Common myeloid progenitor, CD34-positive (primary cell): ENCODE results near the gene SEMA4D.

ENCODE experiments used
- CTCF ChIA-PET: fragments of 350-600 bp; sonication (Branson Sonifier 250); formaldehyde crosslinking; loops from one replicate; lab custom pipeline; 2021; ENCODE audit warnings: antibody characterized with exemption; lab: Charles Lee
- POLR2A ChIA-PET: fragments of 350-600 bp; sonication (Branson Sonifier 250); formaldehyde crosslinking; loops from one replicate; lab custom pipeline; 2021; ENCODE audit warnings: antibody characterized with exemption; lab: Charles Lee
- DNase-seq, 3 donors: peaks; one replicate each; pipeline versions ENCODE4 v3.0.0 to v3.0.0-alpha.2; 2013
- H3K27ac ChIP-seq, 2 experiments: 1 replicate in 1 of 2; 2 replicates in 1 of 2; pipeline ENCODE4 v1.7.0; 2013; ENCODE audit warnings: inconsistent platforms in 2 of 2, low read length in 2 of 2, mild to moderate bottlenecking in 2 of 2, low read depth in 1 of 2, moderate library complexity in 1 of 2; ENCODE audit not compliant: severe bottlenecking in 2 of 2, insufficient read depth in 1 of 2, poor library complexity in 1 of 2
- H3K27me3 ChIP-seq, 5 experiments: replicated peaks in 2 of 5; 1 replicate in 3 of 5; 2 replicates in 2 of 5; pipeline versions ENCODE4 v1.6.1 to v1.7.0; 2013; ENCODE audit warnings: low read length in 4 of 5, mild to moderate bottlenecking in 2 of 5, moderate library complexity in 2 of 5, inconsistent platforms in 1 of 5; ENCODE audit not compliant: insufficient read depth in 5 of 5, control insufficient read depth in 4 of 5
- H3K36me3 ChIP-seq, 4 experiments: 1 replicate in 2 of 4; 2 replicates in 2 of 4; pipeline versions ENCODE4 v1.6.1 to v1.7.0; 2013; ENCODE audit warnings: low read length in 3 of 4, control low read depth in 1 of 4, mild to moderate bottlenecking in 1 of 4; ENCODE audit not compliant: control insufficient read depth in 4 of 4, insufficient read depth in 4 of 4
- H3K4me1 ChIP-seq, 4 experiments: 1 replicate in 3 of 4; 2 replicates in 1 of 4; pipeline versions ENCODE4 v1.6.1 to v1.7.1; 2013; ENCODE audit warnings: low read length in 3 of 4, mild to moderate bottlenecking in 3 of 4, control low read depth in 1 of 4, inconsistent platforms in 1 of 4, moderate library complexity in 1 of 4; ENCODE audit not compliant: control insufficient read depth in 4 of 4, insufficient read depth in 4 of 4; ENCODE audit errors: control extremely low read depth in 1 of 4
- H3K4me3 ChIP-seq, 7 experiments: 1 replicate in 4 of 7; 2 replicates in 3 of 7; pipeline versions ENCODE4 v1.5.1 to v1.7.0; 2013; ENCODE audit warnings: mild to moderate bottlenecking in 7 of 7, low read length in 6 of 7, moderate library complexity in 6 of 7, inconsistent platforms in 2 of 7, low read depth in 2 of 7, control low read depth in 1 of 7; ENCODE audit not compliant: insufficient read depth in 4 of 7, control insufficient read depth in 1 of 7; ENCODE audit errors: extremely low read depth in 1 of 7
- H3K9me3 ChIP-seq, 5 experiments: 1 replicate in 4 of 5; 2 replicates in 1 of 5; pipeline versions ENCODE4 v1.6.1 to v1.7.1; 2013; ENCODE audit warnings: low read length in 4 of 5, mild to moderate bottlenecking in 2 of 5, inconsistent platforms in 1 of 5, low read depth in 1 of 5, moderate library complexity in 1 of 5; ENCODE audit not compliant: control insufficient read depth in 4 of 5, insufficient read depth in 2 of 5; ENCODE audit errors: control extremely low read depth in 1 of 5
- WGBS: methylation state at CpG from one replicate; pipeline ENCODE4 v1.1.5; 2013; ENCODE audit not compliant: insufficient coverage; 5-methylcytosine and 5-hydroxymethylcytosine counted together

Gene SEMA4D

DNA sequence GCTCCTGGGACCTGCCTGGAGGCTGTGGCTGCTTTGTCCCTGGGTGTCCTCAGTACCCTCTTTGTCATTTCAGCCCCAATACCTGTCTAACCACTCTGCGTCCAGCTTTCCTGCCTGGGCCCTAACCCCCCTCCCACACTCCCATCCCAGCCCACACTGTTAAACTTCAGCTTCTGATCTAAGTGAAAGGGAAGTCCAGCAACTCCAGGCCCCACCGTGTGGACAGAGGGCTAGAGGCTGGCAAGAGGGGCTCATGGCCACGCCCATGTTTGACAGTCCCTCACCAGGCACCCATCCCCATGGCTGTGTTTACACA is 56.3 kb downstream of the SEMA4D start:
- 100% methylated on average over 2 of the region's 3 CpGs for WGBS
- POLR2A ChIA-PET = no interaction called here
- no peak for DNase-seq
- Histone ChIP-seq H3K4me1 (peaks cover 0 to 76% (median 61%) of the 10 kb centered on the region in 4 experiments), H3K9me3 (no peaks in the 10 kb centered on the region), H3K27me3 (no peaks in the 10 kb centered on the region), H3K4me3 (peak overlapping the region in 1 of 7 experiments; percentile 28), H3K27ac (no peak overlapping the region), H3K36me3 (peaks cover 2 to 31% (median 11%) of the 10 kb centered on the region in 4 experiments)
- CTCF ChIA-PET = interaction anchor here (2.0 to 4.5 kb wide), 4 partner anchors 9 to 107 kb away, joined by 5 to 20 read pairs (median 12); no protein-coding TSS in a partner anchor

DNA sequence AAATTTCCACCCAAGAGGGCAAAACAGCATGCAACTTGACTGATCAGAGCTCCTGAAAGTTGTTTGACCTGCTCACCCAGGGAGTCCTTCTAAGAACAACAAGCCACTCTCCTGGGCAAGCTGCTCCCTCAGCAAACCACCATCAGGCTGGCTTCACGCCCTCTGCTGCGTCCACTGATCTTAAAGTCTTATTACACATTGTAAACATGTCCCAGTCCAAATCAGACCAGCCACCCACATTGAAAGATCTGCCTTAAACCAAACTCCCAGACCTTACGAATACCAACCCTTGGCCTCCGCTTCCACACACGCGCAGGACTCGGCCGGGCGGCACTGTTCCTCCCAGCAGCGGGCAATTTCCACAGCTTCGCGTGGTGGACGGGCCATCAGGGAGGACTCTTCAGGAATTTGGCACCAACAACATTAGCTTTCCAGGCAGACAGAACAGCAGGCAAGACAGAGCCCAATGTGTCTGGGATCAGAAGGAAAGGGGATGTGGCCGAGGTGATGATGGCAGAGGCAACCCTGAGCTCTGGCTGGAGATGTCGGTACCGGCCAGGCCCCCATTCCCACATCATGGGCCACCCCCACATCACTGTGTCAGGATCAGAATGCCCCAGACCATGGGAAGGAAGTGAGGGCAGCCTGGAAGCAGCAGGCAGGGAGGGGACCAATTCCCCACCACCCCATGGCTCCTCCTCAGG is 56.8 kb downstream of the SEMA4D start:
- Histone ChIP-seq H3K27ac (no peak overlapping the region), H3K4me3 (no peak overlapping the region), H3K4me1 (peaks cover 0 to 78% (median 64%) of the 10 kb centered on the region in 4 experiments), H3K27me3 (no peaks in the 10 kb centered on the region), H3K9me3 (no peaks in the 10 kb centered on the region), H3K36me3 (peaks cover 2 to 31% (median 11%) of the 10 kb centered on the region in 4 experiments)
- ChIA-PET POLR2A (no interaction called here), CTCF (interaction anchor here (1.0 to 4.5 kb wide), 5 partner anchors 10 to 107 kb away, joined by 4 to 20 read pairs (median 9); no protein-coding TSS in a partner anchor)
- DNase-seq = no peak
- WGBS = 93% methylated on average over 13 of the region's 16 CpGs

DNA sequence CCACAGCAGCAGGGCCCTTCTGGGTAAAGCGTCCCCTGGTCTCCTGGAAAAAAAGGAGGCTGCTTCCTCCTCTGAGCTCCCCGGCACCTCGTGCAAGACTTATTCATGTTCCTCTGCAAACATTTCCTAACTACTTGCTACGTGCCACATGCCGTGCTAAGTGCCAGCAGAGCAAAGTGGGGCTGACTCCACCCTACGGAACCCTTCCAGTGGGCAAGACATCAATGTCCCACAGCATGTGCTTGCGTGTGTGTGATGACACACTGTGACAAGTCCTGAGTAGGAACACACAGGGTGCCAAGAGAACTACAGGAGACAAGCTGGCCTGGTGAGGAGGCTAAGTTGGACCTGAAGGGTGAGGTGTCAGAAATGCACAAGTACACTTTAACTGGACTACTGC is 57.4 kb downstream of the SEMA4D start:
- Histone ChIP-seq H3K27me3 (no peaks in the 10 kb centered on the region), H3K4me1 (peaks cover 0 to 80% (median 64%) of the 10 kb centered on the region in 4 experiments), H3K9me3 (no peaks in the 10 kb centered on the region), H3K27ac (no peak overlapping the region), H3K4me3 (no peak overlapping the region), H3K36me3 (peaks cover 2 to 31% (median 11%) of the 10 kb centered on the region in 4 experiments)
- POLR2A ChIA-PET = no interaction called here
- DNase-seq = no peak
- WGBS = 51% methylated on average over 7 of the region's 7 CpGs
- CTCF ChIA-PET = interaction anchor here (1.0 to 4.5 kb wide), 5 partner anchors 10 to 108 kb away, joined by 4 to 20 read pairs (median 9); no protein-coding TSS in a partner anchor

DNA sequence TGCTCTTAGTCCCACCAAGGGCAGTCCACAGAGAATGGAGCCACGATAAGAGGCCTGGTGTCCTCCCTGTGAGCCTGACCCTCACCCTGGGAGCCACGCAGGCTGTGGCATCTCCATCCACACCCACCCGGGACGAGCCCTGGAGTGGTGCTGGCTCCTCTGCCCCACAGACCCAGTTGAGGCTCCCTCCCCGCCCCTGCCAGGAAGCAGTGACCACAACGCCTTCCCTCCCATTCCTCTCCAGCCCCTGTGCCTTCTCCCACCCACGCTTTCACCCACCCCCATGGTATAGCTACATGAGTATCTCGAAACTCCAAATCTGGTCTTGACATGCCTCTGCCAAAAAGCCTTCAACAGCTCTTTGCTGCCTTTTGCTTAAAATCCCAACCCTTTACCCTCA is 57.9 kb downstream of the SEMA4D start:
- Histone ChIP-seq H3K36me3 (peaks cover 2 to 26% (median 8%) of the 10 kb centered on the region in 4 experiments), H3K27ac (no peak overlapping the region), H3K4me3 (no peak overlapping the region), H3K9me3 (no peaks in the 10 kb centered on the region), H3K27me3 (no peaks in the 10 kb centered on the region), H3K4me1 (peaks cover 0 to 76% (median 60%) of the 10 kb centered on the region in 4 experiments)
- ChIA-PET POLR2A (no interaction called here), CTCF (interaction anchor here (1.0 to 4.5 kb wide), 5 partner anchors 9 to 108 kb away, joined by 4 to 20 read pairs (median 9); no protein-coding TSS in a partner anchor)
- no peak for DNase-seq
- 26% methylated on average over 7 of the region's 8 CpGs for WGBS

DNA sequence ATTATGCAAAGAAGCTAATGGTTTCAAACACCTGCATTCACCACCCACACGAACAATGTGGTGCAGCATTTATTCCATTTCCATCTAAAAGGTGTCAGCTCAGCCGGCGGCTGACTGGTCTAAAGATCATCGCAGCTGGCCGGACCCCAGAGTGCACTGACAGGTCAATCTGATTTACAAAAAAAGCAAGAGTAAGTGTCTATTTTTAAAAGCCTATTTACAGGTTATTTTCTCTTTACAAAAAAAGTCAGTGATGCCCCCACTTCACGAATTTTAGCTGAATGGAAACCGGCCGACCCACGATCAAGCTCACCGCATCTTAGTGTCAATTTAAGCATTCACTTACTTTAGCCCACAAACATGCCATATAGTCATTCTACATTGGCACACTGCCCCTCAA is 58.3 kb downstream of the SEMA4D start:
- Histone ChIP-seq H3K4me1 (peaks cover 0 to 73% (median 60%) of the 10 kb centered on the region in 4 experiments), H3K4me3 (no peak overlapping the region), H3K9me3 (no peaks in the 10 kb centered on the region), H3K27me3 (no peaks in the 10 kb centered on the region), H3K27ac (no peak overlapping the region), H3K36me3 (peaks cover 2 to 24% (median 7%) of the 10 kb centered on the region in 4 experiments)
- POLR2A ChIA-PET = no interaction called here
- 98% methylated on average over 7 of the region's 10 CpGs for WGBS
- DNase-seq = no peak
- CTCF ChIA-PET = interaction anchor here (2.4 to 4.5 kb wide), 2 partner anchors 9 to 109 kb away, joined by 16 to 20 read pairs; no protein-coding TSS in a partner anchor

DNA sequence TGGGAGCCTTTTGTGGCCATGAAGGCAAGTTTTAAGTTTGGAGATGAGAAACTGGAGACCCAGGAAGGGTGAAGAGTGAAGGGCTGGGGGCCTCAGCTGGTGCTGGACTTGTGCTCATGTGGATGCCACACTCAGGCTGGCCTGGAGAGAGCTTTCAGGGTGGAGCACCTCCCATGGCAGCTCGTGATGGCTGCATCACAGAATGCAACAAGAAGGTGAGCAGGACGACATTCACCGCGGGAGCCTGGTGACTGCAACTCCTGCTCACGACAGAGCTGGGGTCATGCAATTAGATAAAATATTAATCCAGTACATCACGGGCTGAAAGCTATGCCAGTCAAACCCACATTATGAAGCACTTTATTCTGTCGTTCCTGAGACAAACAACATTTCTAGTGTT is 59.7 kb downstream of the SEMA4D start:
- ChIA-PET CTCF (interaction anchor here (2.7 kb wide), 1 partner anchor 111 kb away, joined by 12 read pairs; no protein-coding TSS in a partner anchor), POLR2A (no interaction called here)
- Histone ChIP-seq H3K36me3 (peaks cover 2 to 30% (median 7%) of the 10 kb centered on the region in 4 experiments), H3K4me3 (no peak overlapping the region), H3K27me3 (no peaks in the 10 kb centered on the region), H3K9me3 (no peaks in the 10 kb centered on the region), H3K27ac (no peak overlapping the region), H3K4me1 (peaks cover 0 to 65% (median 57%) of the 10 kb centered on the region in 4 experiments)
- WGBS = 100% methylated on average over 5 of the region's 7 CpGs
- no peak for DNase-seq

DNA sequence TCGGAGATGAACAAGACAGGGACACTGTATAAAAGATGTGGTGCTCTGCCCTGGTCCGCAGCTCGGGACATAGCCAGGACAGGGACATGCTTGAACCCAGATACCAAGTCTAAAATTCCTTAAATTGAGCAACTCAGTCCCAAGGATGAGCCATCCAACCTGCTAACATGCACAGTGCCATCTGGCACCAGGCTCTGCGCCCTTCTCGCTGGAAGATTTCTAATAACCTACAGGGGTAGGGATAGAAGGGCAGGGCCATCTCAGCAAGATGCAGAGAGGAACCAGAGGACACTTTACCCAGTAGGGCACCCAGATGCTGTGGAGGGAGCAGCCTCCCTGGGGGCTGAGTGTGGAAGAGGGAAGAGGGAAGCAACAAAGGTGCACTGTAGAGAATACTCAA is 60.1 kb downstream of the SEMA4D start:
- Histone ChIP-seq H3K9me3 (no peaks in the 10 kb centered on the region), H3K4me3 (no peak overlapping the region), H3K27me3 (no peaks in the 10 kb centered on the region), H3K36me3 (peaks cover 2 to 26% (median 8%) of the 10 kb centered on the region in 4 experiments), H3K27ac (no peak overlapping the region), H3K4me1 (peaks cover 0 to 64% (median 56%) of the 10 kb centered on the region in 4 experiments)
- 100% methylated on average over 5 of the region's 5 CpGs for WGBS
- POLR2A ChIA-PET = no interaction called here
- DNase-seq = no peak
- CTCF ChIA-PET = interaction anchor here (1.0 to 2.7 kb wide), 2 partner anchors 111 to 128 kb away, joined by 3 to 12 read pairs; no protein-coding TSS in a partner anchor
